Activated CD8-positive, alpha-beta memory T cell treated with anti-CD3 and anti-CD28 coated beads, Interleukin-2, amount 50 U/mL, for 1 hour (primary cell): ENCODE measurements around the gene HADHB.
"Not testable (repeated sequence)": the region's sequence is repeated elsewhere in the genome, so short reads cannot be mapped to it uniquely, and the experiment has no call there.

Experiments
- DNase-seq: peaks from one replicate; pipeline ENCODE4 v3.0.0-alpha.2; 2020; ENCODE audit errors: extremely low read depth

HADHB gene

GRCh38 chr2:26297061-26297460 lies 52.3 kb downstream of the HADHB start:
- no peak for DNase-seq

- DNase-seq = no peak
Measured at GRCh38 chr2:26298286-26298637, 53.5 kb downstream of the HADHB start.

- DNase-seq = no peak
Measured at GRCh38 chr2:26298638-26299393, 54.1 kb downstream of the HADHB start.

GRCh38 chr2:26299471-26300101 lies 54.8 kb downstream of the HADHB start:
- DNase-seq = no peak

GRCh38 chr2:26300234-26300925 lies 55.6 kb downstream of the HADHB start:
- DNase-seq = no peak

- no peak for DNase-seq
Measured at GRCh38 chr2:26302846-26303245, 58.1 kb downstream of the HADHB start.

- not testable (repeated sequence) for DNase-seq
Measured at GRCh38 chr2:26305094-26305493, 60.4 kb downstream of the HADHB start.

- no peak for DNase-seq
Measured at GRCh38 chr2:26305540-26305939, 60.8 kb downstream of the HADHB start.

GRCh38 chr2:26309921-26310320 lies 65.2 kb downstream of the HADHB start:
- DNase-seq = no peak

GRCh38 chr2:26312471-26312870 lies 67.7 kb downstream of the HADHB start:
- DNase-seq = no peak

GRCh38 chr2:26313446-26313845 lies 68.7 kb downstream of the HADHB start:
- no peak for DNase-seq

- DNase-seq = no peak
Measured at GRCh38 chr2:26314243-26314642, 69.5 kb downstream of the HADHB start.

GRCh38 chr2:26316041-26316440 lies 71.3 kb downstream of the HADHB start:
- no peak for DNase-seq

- no peak for DNase-seq
Measured at GRCh38 chr2:26316845-26317244, 72.1 kb downstream of the HADHB start.

- DNase-seq = no peak
Measured at GRCh38 chr2:26317377-26318105, 72.8 kb downstream of the HADHB start.

- no peak for DNase-seq
Measured at GRCh38 chr2:26318950-26319349, 74.2 kb downstream of the HADHB start.

GRCh38 chr2:26324479-26324878 lies 79.7 kb downstream of the HADHB start:
- DNase-seq = not testable (repeated sequence)

GRCh38 chr2:26324903-26325302 lies 80.2 kb downstream of the HADHB start:
- no peak for DNase-seq

GRCh38 chr2:26325851-26326250 lies 81.1 kb downstream of the HADHB start:
- DNase-seq = no peak

GRCh38 chr2:26326514-26326913 lies 81.8 kb downstream of the HADHB start:
- DNase-seq = no peak

- DNase-seq = no peak
Measured at GRCh38 chr2:26327291-26328272, 82.8 kb downstream of the HADHB start.
